Globus pallidus (tissue), 1 donor: ENCODE data around the gene AHI1.

Experiments
- DNase-seq: peaks from one replicate; pipeline ENCODE4 v3.0.0-alpha.2; 2015; ENCODE audit warnings: low spot score

The AHI1 gene

GRCh38 chr6:135497412-135498184 is at the start of gene AHI1:
AHI1 (minus strand) TSS chr6:135497740; CDS start chr6:135492237, 5,503 bp downstream.
- DNase-seq, result peak; percentile 94

- no peak for DNase-seq
These were observed 49.3 kb upstream of the AHI1 start for GRCh38 chr6:135546680-135547418.

- no peak for DNase-seq
These were observed 48.7 kb upstream of the AHI1 start for GRCh38 chr6:135546206-135546605.

- no peak for DNase-seq
These were observed 42.8 kb upstream of the AHI1 start for GRCh38 chr6:135540207-135540840.

- DNase-seq, result no peak
These were observed 40.3 kb upstream of the AHI1 start for GRCh38 chr6:135537741-135538301.

- DNase-seq, result peak; percentile 28
These were observed 38.5 kb upstream of the AHI1 start for GRCh38 chr6:135535989-135536414.

- no peak for DNase-seq
These were observed 37.3 kb upstream of the AHI1 start for GRCh38 chr6:135534773-135535380.

- no peak for DNase-seq
These were observed 35.0 kb upstream of the AHI1 start for GRCh38 chr6:135532559-135532958.

GRCh38 chr6:135531954-135532490 is 34.5 kb upstream of the AHI1 start:
- DNase-seq, result no peak

GRCh38 chr6:135530113-135530512 is 32.6 kb upstream of the AHI1 start:
- DNase-seq, result no peak

- no peak for DNase-seq
These were observed 30.4 kb upstream of the AHI1 start for GRCh38 chr6:135527960-135528249.

GRCh38 chr6:135527116-135527959 is 29.8 kb upstream of the AHI1 start:
- no peak for DNase-seq

GRCh38 chr6:135525594-135525993 is 28.1 kb upstream of the AHI1 start:
- DNase-seq, result no peak

GRCh38 chr6:135522965-135523692 is 25.6 kb upstream of the AHI1 start:
- DNase-seq, result no peak

- DNase-seq, result no peak
These were observed 23.9 kb upstream of the AHI1 start for GRCh38 chr6:135521431-135521830.

GRCh38 chr6:135520781-135521180 is 23.2 kb upstream of the AHI1 start:
- DNase-seq, result no peak

- DNase-seq, result no peak
These were observed 21.8 kb upstream of the AHI1 start for GRCh38 chr6:135519348-135519747.

- DNase-seq, result no peak
These were observed 20.0 kb upstream of the AHI1 start for GRCh38 chr6:135517527-135517926.

GRCh38 chr6:135514706-135515105 is 17.2 kb upstream of the AHI1 start:
- no peak for DNase-seq

- no peak for DNase-seq
These were observed 8.9 kb upstream of the AHI1 start for GRCh38 chr6:135506270-135506997.
